GM10847 (cell line): ENCODE measurements around the gene PPFIA2.

ENCODE experiments used
- POLR2A ChIP-seq: IDR thresholded peaks from 2 replicates; pipeline ENCODE4 v1.6.1; 2011; ENCODE audit not compliant: insufficient read length; ENCODE audit errors: extremely low read depth

The PPFIA2 gene

GRCh38 chr12:81520064-81520945 lies 238.8 kb downstream of the PPFIA2 start:
- TF ChIP-seq POLR2A, result no peak

GRCh38 chr12:81518638-81519037 lies 240.5 kb downstream of the PPFIA2 start:
- TF ChIP-seq POLR2A, result no peak

DNA sequence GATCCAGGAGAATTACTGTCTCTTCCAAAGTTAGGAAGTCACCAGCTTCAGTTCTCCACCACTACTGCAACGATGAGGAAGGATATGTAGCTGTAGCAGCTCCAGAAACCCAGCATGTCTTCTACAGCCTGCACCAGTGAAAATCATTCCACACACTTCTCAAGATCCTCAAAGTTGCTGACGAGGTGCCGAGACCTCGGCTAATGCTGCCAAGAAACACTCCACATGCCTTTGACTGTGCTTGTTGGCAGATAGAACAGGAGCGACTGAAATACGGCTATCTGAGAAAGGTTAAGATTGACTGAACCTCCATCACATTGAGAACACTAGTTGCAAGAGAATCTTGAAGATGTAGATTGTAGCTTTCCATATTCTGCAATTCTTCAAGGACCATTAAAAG lies 241.9 kb downstream of the PPFIA2 start:
- no peak for TF ChIP-seq POLR2A

GRCh38 chr12:81502912-81503695 lies 256.0 kb downstream of the PPFIA2 start:
- no peak for TF ChIP-seq POLR2A

- no peak for TF ChIP-seq POLR2A
Observed at GRCh38 chr12:81500788-81501187, 258.4 kb downstream of the PPFIA2 start.

- TF ChIP-seq POLR2A, result no peak
Observed at GRCh38 chr12:81499809-81500208, 259.3 kb downstream of the PPFIA2 start.

- no peak for TF ChIP-seq POLR2A
Observed at GRCh38 chr12:81492131-81492720, 266.9 kb downstream of the PPFIA2 start.

GRCh38 chr12:81472934-81473333 lies 286.2 kb downstream of the PPFIA2 start:
- no peak for TF ChIP-seq POLR2A

GRCh38 chr12:81470923-81471322 lies 288.2 kb downstream of the PPFIA2 start:
- TF ChIP-seq POLR2A, result no peak

- TF ChIP-seq POLR2A, result no peak
Observed at GRCh38 chr12:81468206-81468605, 290.9 kb downstream of the PPFIA2 start.

GRCh38 chr12:81465876-81466275 lies 293.3 kb downstream of the PPFIA2 start:
- TF ChIP-seq POLR2A, result no peak

- TF ChIP-seq POLR2A, result no peak
Observed at GRCh38 chr12:81465191-81465590, 294.0 kb downstream of the PPFIA2 start.

- TF ChIP-seq POLR2A, result no peak
Observed at GRCh38 chr12:81461163-81461562, 298.0 kb downstream of the PPFIA2 start.

- TF ChIP-seq POLR2A, result no peak
Observed at GRCh38 chr12:81450920-81451739, 308.0 kb downstream of the PPFIA2 start.

DNA sequence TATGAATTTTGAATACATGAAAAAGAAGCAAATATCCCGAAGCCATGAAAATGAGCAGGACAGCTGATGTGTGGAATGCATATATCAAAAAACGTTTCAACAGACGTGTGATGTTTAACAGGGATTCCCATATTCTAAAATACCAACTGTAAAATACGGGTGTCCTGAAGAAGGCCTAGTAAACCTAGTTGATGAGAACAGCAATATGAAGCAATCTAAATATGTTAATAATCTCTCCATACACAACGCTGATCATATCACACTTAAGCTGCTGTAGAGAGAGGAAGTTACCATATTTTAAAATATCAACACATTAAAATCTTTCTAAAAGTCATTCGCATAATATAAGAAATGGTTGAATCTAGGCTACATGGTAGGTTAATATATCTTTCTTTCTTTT lies 317.5 kb downstream of the PPFIA2 start:
- TF ChIP-seq POLR2A, result no peak
